TTC549 (cell line): ENCODE results near the gene BANK1.

Experiments used
- FAIRE-seq: peaks from 2 replicates; lab custom pipeline; 2012; peaks lifted over from hg19 to GRCh38; lab: Jason Lieb, UNC

The BANK1 gene

DNA sequence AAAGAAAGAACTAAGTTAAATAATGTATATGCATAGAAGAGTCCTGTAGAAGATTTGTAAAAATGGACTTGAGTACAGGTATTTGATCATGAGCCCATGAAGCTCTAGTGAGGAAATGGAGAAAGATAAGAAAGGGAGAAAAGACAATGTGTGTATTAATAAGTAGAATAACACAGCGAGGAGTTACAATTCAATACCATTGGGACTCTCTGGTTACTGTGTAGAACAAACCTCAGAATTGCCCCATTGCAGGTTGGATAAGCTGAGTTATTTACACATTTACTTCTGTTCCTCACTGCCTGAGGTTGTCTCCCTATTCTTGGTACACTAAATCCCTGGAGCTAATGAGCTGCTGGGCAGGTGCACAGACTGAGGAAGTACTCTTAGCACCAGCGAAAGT, 33.3 kb downstream of the BANK1 start:
- no peak for FAIRE-seq

GRCh38 chr4:101824500-101824899, 34.0 kb downstream of the BANK1 start:
- no peak for FAIRE-seq

GRCh38 chr4:101825953-101826352, 35.4 kb downstream of the BANK1 start:
- FAIRE-seq: no peak

DNA sequence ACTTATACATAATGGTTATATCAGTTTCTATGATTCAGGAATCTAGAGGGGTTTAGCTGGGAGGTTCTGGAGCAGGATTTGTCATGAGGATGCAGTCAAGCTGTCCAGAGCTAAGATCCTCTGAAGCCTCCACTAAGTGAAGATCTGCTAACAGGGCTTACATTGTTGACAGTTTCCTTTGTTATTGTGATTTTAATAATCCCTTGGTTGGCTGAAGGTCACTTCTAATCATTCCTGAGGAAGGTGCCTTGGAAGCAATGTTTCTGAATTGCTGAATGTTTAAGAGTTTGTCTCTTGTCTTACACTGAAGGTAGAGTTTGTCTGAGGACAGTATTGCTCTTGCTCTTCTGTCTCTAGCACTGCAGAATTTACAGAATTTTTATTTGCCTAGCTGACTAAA, 41.3 kb downstream of the BANK1 start:
- FAIRE-seq: no peak

- no peak for FAIRE-seq
Observed at GRCh38 chr4:101833480-101833879, 43.0 kb downstream of the BANK1 start.

- no peak for FAIRE-seq
Observed at GRCh38 chr4:101835121-101835904, 44.8 kb downstream of the BANK1 start.

DNA sequence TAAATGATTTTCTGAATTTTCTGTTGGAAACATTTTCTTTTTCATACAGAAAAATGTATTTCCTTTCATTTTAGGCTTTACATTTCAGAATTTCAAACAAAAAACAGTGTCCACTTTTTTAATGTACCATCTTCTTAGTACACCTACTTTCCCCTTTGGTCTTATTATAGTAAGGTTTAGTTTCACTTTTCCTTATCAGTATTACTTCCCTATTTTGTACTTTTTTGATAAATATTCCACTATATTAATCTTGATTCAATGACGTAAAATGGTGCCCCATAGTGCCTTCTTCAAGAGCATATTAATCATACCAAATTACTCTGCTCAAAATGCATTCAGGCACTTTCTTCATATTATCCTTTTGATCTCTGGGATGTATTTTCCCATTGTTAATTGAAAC, 52.5 kb downstream of the BANK1 start:
- no peak for FAIRE-seq

DNA sequence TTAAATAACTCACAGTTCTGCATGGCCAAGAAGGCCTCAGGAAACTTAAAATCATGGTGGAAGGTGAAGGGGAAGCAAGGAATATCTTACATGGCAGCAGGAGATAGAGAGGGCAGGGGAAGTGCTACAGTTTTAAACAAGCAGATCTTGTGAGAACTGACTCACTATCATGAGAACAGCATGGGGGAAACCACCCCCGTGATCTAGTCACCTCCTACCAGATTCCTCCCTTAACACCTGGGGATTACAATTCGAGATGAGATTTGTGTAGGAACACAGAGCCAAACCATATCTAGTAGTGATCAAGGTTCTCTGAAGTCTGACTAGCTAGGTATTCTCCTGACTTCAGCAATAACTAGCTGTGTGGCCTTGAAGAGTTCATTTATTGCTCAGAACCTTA, 56.0 kb downstream of the BANK1 start:
- no peak for FAIRE-seq

DNA sequence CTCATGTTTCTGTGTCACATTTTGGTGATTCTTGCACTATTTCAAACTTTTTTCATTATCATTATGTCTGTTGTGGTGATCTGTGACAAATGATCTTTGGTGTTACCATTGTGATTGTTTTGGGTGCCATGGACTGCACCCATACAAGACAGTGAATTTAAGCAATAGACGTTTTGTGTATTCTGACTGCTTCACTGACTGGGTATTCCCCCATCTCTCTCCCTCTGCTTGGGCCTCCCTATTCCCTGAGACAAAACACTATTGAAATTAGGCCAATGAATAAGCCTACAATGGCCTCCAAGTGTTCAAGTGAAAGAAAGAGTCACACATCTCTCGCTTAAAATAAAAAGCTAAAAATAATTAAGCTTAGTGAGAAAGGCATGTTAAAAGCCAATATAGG, 60.2 kb downstream of the BANK1 start:
- no peak for FAIRE-seq

- no peak for FAIRE-seq
Observed at GRCh38 chr4:101851672-101852071, 61.1 kb downstream of the BANK1 start.

- no peak for FAIRE-seq
Observed at GRCh38 chr4:101853028-101853427, 62.5 kb downstream of the BANK1 start.

DNA sequence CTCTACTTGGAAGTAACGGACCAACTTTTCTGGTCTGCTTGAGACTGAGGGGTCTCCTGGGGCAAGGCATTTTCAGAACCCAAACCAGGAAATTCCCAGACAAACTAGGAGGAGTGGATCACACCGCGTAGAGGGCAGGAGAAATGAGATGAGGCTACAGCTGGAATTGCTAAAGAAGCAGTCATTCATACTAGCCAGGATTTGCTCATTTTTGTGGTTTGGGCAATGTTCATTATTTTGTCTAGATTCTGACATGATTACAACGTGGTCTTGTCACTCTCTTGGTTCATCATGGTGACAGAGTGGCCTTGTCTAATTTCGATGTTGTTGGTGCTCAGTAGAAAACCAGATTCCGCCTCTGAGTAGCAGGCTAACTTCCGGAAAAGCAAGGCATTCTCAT, 63.2 kb downstream of the BANK1 start:
- FAIRE-seq: no peak

DNA sequence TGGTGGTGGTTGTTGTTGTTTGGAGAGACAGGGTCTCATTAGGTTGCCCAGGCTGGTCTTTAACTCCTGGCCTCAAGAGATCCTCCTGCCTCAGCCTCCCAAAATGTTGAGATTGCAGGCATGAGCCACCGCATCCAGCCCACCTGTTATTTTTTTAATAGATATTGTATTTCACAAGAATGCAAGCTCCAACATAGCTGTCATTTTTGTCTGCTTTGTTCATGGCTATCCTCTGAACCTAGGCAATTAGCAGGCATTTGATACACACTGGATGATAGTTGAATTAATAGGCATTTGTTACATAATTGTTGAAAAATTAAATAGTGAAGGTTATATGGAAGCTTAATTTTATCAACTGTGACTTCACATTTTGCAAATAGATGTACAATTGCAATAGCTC, 64.7 kb downstream of the BANK1 start:
- no peak for FAIRE-seq

GRCh38 chr4:101856149-101856548, 65.6 kb downstream of the BANK1 start:
- no peak for FAIRE-seq

DNA sequence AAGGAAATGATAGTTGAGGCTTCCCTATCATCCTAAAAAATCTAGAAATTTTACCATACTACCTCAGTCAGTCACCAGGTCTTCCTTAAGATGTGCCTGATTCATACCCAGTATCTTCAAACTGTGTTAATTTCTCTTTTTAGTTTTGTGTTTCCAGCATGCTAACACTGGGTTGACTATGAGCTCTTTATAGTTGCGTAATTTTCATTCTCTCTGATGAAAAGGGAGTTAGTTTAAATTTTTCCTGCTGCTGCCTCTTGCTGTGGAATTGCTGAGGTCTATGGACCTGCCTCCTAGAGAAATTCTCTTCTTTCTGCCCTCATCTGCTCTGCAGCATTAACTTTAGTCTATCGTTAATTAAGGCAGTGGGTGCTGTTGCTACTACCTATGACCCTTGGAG, 66.6 kb downstream of the BANK1 start:
- no peak for FAIRE-seq

DNA sequence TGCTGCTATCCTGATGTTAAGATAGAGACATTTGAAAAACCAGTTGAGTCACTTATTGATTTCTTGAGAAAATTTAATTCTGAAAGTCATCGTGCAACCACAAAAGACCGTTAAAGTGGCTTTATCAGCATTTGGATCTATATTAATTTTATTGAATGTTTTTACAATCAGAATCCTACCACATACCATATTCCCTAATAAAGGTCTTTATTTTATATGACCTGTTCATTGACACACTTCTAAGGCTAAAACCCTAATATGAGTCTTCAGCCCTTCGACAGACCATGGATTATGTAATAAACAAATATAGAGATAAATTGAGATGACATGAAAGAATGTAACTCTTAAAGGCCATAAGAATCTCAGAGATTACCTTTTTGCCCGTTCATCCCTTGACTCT, 68.1 kb downstream of the BANK1 start:
- FAIRE-seq: no peak

DNA sequence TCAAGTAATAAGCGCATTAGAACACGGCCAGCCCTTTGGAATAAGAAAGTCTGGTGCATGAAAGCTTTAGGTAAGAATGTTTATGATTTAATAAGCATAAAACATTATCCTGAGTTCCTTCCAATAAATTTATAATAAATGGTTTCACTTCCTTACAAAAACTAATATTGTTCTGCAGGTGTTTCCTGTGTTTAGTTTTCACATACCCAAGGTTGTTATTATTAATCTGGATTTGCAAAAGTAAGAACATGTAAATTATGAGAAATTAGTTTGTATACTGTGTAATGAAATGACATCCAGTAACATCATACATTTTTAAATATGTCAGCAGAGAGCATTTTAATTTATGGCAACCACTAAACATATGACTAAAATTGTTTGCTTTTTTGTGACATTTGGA, 72.1 kb downstream of the BANK1 start:
- FAIRE-seq: no peak

DNA sequence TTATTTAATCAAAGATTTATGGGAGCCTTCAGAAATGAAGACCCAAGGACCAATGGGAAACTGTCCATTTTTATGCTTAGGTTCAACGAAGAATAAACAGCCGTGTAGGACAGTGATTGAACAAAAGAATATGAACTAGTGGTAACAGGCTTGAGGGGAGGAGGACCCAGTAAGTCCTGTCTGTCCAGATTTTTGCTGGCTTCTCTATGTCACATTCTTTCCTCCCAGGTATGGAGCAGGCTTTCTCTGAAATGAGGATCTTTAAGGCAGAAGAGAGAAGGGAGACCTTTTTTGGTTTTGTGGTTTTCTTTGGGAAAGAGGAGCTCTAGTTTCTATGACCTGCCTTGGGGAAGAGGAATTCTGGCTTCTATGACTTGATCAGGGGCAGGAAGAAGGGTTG, 74.1 kb downstream of the BANK1 start:
- FAIRE-seq: no peak

DNA sequence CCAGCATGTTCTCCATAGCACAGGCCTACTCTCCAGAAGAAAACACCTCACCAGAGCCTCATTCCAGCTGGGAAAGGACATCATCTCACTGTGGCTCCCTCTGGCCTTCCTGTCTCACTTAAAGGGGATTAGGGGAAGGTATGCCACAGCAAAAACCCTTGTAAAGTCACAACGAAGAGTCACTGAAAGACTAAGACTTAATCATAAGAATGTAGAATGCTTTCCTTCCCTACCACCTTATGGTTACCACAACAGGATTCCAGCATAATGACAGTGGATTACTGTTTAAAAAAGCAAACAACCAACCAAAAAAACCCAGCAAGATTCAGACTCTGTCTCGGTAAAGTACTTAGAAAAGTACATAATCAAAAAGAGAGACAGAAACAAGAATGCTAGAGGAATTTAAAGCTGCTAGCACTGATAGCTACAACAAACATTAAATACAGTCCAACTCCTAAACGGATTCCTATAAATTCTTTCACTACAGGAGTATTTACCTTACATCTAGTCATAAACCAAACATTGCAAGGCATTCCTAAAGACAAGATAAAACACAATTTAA, 75.1 kb downstream of the BANK1 start:
- no peak for FAIRE-seq

- FAIRE-seq: no peak
Observed at GRCh38 chr4:101870874-101871273, 80.3 kb downstream of the BANK1 start.

DNA sequence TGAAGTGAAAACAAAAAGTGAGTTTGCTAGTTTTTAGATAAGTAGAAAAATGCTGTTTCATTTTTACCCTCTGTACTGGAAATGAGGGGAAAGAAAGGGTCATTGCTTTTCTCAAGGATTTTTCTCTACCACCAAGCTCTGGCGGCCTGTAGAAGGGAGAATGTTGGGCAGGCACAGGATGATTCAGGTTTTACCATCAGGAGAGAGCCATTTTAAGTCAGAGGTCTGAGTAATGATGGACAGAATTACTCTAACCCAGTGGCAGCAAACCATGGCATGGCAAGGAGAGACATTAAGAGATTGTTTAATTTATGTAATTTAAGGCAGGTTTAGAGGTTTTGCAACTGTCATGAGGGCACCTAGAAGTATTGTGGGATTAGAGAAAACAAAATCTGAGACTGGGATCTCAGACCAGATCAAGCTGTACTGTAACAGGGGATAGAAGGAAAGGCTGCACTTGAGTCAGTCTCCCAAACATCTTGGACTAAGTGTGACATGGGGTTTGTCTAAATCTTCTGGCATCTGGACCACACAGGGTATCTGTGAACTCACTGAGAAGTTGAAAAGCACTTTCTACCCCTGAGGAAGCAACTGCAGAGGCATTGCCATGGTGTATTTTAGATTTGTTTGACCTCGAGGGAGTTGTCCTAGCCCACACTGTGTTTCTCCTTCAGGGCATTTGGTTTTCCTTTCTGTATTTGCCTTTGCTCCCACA, 81.6 kb downstream of the BANK1 start:
- FAIRE-seq: no peak

- no peak for FAIRE-seq
Observed at GRCh38 chr4:101885574-101885973, 95.0 kb downstream of the BANK1 start.

- no peak for FAIRE-seq
Observed at GRCh38 chr4:101886826-101887225, 96.3 kb downstream of the BANK1 start.

DNA sequence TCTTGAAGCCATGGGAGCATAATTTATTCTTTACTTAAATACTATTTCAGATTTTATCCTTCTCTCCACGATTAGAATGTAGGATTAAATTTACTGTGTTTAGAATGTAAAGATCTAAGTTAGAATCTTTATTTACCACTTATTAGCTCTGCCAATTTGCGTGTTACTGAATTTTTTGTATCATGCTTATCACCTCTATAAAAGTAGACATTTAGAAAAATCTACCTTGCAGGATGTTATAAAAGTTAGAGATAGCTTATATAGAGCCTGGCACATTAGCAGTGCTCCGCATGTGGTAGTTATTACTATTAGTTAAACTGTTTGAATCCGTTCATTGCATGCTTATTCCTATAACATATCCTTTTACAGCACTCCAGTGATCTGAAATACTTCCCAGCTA, 97.9 kb downstream of the BANK1 start:
- no peak for FAIRE-seq
